HepG2 (cell line): ENCODE data around the gene PRSS22. TPM values are rescaled to one million over a fixed set of nuclear protein-coding genes. Genes with fewer than 3 reads are reported as not detected.

Experiments
- ATAC-seq: fragments of 200-7000 bp; cut with Tn5 transposase; 3 replicates; pipeline ENCODE4 v1.9.1; 2020; ENCODE audit warnings: mild to moderate bottlenecking, moderate library complexity
- BruUV-seq: library from RNA; stranded (reverse); fragments of 400-500 nt; replicated peaks from 2 replicates; lab custom pipeline; 2021; lab: Mats Ljungman, UMichigan
- CTCF ChIA-PET: fragments of 300-600 bp; formaldehyde crosslinking; extraction: SDS; loops from one replicate; lab custom pipeline; 2021; ENCODE audit warnings: low total read pairs, inconsistent platforms, low intra/inter-chr PET ratio; lab: Yijun Ruan, JAX
- POLR2A ChIA-PET: fragments of 350-600 bp; sonication (Branson Sonifier 250); formaldehyde crosslinking; loops from one replicate; lab custom pipeline; 2020; ENCODE audit warnings: antibody characterized with exemption, inconsistent platforms; lab: Yijun Ruan, JAX
- DNase-seq: peaks from one replicate; pipeline ENCODE4 v3.0.0-alpha.2; 2015; ENCODE audit warnings: low spot score
- FAIRE-seq: peaks from 3 replicates; lab custom pipeline; 2011; peaks lifted over from hg19 to GRCh38; lab: Jason Lieb, UNC
- H2AFZ ChIP-seq: one replicate; pipeline ENCODE4 v1.6.1; 2011; ENCODE audit warnings: low read length, inconsistent platforms
- H3K27ac ChIP-seq: fragments of 300-600 bp; 3 replicates; pipeline ENCODE4 v1.8.0; 2011; ENCODE audit warnings: mixed run types, mild to moderate bottlenecking, mixed read lengths, low read length, inconsistent platforms; ENCODE audit not compliant: insufficient read depth; ENCODE audit errors: extremely low read length
- H3K27me3 ChIP-seq, 2 experiments: fragments of 200-600 bp in 1 of 2; 2 replicates in 1 of 2; 3 replicates in 1 of 2; pipeline versions ENCODE4 v1.6.0 to v1.8.0; 2011; ENCODE audit warnings: low read length in 2 of 2, mild to moderate bottlenecking in 2 of 2, moderate library complexity in 2 of 2, inconsistent platforms in 1 of 2; ENCODE audit not compliant: insufficient read depth in 2 of 2, control insufficient read depth in 1 of 2
- H3K36me3 ChIP-seq, 2 experiments: fragments of 200-600 bp in 1 of 2; replicated peaks in 1 of 2; 2 replicates in 1 of 2; 3 replicates in 1 of 2; pipeline versions ENCODE4 v1.5.1 to v1.8.0; 2011; ENCODE audit warnings: low read length in 2 of 2, inconsistent platforms in 1 of 2; ENCODE audit not compliant: insufficient read depth in 2 of 2, control insufficient read depth in 1 of 2
- H3K4me1 ChIP-seq: 2 replicates; pipeline ENCODE4 v1.5.1; 2012; ENCODE audit warnings: low read length, inconsistent platforms; ENCODE audit not compliant: insufficient read depth
- H3K4me2 ChIP-seq: 2 replicates; pipeline ENCODE4 v1.6.0; 2011; ENCODE audit warnings: low read depth, low read length, inconsistent platforms
- H3K4me3 ChIP-seq, 3 experiments: fragments of 200-600 bp in 1 of 3; sonication (generic), shearing (Covaris generic) in 1 of 3; replicated peaks in 1 of 3; 2 replicates each; pipeline ENCODE4 v1.5.1; 2011 to 2016; ENCODE audit warnings: low read length in 3 of 3, inconsistent platforms in 2 of 3, low read depth in 2 of 3, mild to moderate bottlenecking in 2 of 3, control low read depth in 1 of 3, mixed read lengths in 1 of 3; ENCODE audit not compliant: insufficient read depth in 1 of 3
- H3K79me2 ChIP-seq: one replicate; pipeline ENCODE4 v1.6.1; 2011; ENCODE audit warnings: low read length, inconsistent platforms; ENCODE audit not compliant: insufficient read depth
- H3K9ac ChIP-seq: 2 replicates; pipeline ENCODE4 v1.6.0; 2011; ENCODE audit warnings: mild to moderate bottlenecking, low read depth, low read length, inconsistent platforms; ENCODE audit not compliant: insufficient read depth
- H3K9me3 ChIP-seq: 2 replicates; pipeline ENCODE4 v1.5.1; 2012; ENCODE audit warnings: mild to moderate bottlenecking, low read length
- H4K20me1 ChIP-seq: 2 replicates; pipeline ENCODE4 v1.6.0; 2011; ENCODE audit warnings: inconsistent platforms, mild to moderate bottlenecking, low read length, moderate library complexity; ENCODE audit not compliant: insufficient read depth
- ARNT ChIP-seq: fragments of 450-650 bp; IDR thresholded peaks from 2 replicates; pipeline ENCODE4 v1.6.1; 2017
- DBP ChIP-seq: sonication (generic); formaldehyde crosslinking; IDR thresholded peaks from 2 replicates; pipeline ENCODE4 v1.4.0; 2020; ENCODE audit warnings: missing genetic modification reagents; ENCODE audit errors: not compliant biosample characterization
- DRAP1 ChIP-seq: IDR thresholded peaks from 2 replicates; pipeline ENCODE4 v1.6.1; 2016; ENCODE audit warnings: missing genetic modification reagents, missing compliant biosample characterization
- ELF4 ChIP-seq: sonication (generic); formaldehyde crosslinking; IDR thresholded peaks from 2 replicates; pipeline ENCODE4 v1.5.0; 2020; ENCODE audit warnings: missing genetic modification reagents, mild to moderate bottlenecking, moderate library complexity, borderline replicate concordance
- HDAC2 ChIP-seq: sonication (generic); formaldehyde crosslinking; IDR thresholded peaks from 2 replicates; pipeline ENCODE4 v1.4.0; 2020; ENCODE audit warnings: missing genetic modification reagents
- KDM2A ChIP-seq: sonication (generic); formaldehyde crosslinking; IDR thresholded peaks from 2 replicates; pipeline ENCODE4 v1.4.0; 2020; ENCODE audit warnings: low read depth, missing genetic modification reagents, borderline replicate concordance
- MYC ChIP-seq: sonication (generic); formaldehyde crosslinking; IDR thresholded peaks from 2 replicates; pipeline ENCODE4 v1.9.0; 2021; ENCODE audit warnings: missing genetic modification reagents, borderline replicate concordance
- NPAS2 ChIP-seq: sonication (generic); formaldehyde crosslinking; IDR thresholded peaks from 2 replicates; pipeline ENCODE4 v1.8.0; 2022; ENCODE audit warnings: mild to moderate bottlenecking, missing genetic modification reagents, borderline replicate concordance
- PHF21A ChIP-seq: sonication (generic); formaldehyde crosslinking; IDR thresholded peaks from 2 replicates; pipeline ENCODE4 v1.5.0; 2020; ENCODE audit warnings: mild to moderate bottlenecking, missing genetic modification reagents
- REL ChIP-seq: sonication (generic); formaldehyde crosslinking; conservative IDR thresholded peaks from 2 replicates; pipeline ENCODE4 v1.8.0; 2022; ENCODE audit warnings: mild to moderate bottlenecking, missing genetic modification reagents, moderate library complexity
- TBX3 ChIP-seq: fragments of 450-650 bp; IDR thresholded peaks from 2 replicates; pipeline ENCODE4 v1.6.1; 2017; ENCODE audit warnings: antibody characterized with exemption, mild to moderate bottlenecking, inconsistent platforms, borderline replicate concordance
- XRCC5 ChIP-seq: fragments of 200-400 bp; formaldehyde crosslinking; optimal IDR thresholded peaks from 2 replicates; pipeline ENCODE3; 2017; ENCODE audit warnings: mild to moderate bottlenecking, low read length
- ZFP62 ChIP-seq: sonication (generic); formaldehyde crosslinking; IDR thresholded peaks from 2 replicates; pipeline ENCODE4 v1.4.0; 2020; ENCODE audit warnings: missing genetic modification reagents
- ZNF331 ChIP-seq: sonication (generic); formaldehyde crosslinking; IDR thresholded peaks from 2 replicates; pipeline ENCODE4 v1.4.0; 2020; ENCODE audit warnings: missing genetic modification reagents
- ZNF580 ChIP-seq: IDR thresholded peaks from 2 replicates; pipeline ENCODE4 v1.6.1; 2016; ENCODE audit warnings: low read depth, borderline replicate concordance
- WGBS: methylation state at CpG from one replicate; pipeline ENCODE4 v1.1.6; 2017; ENCODE audit warnings: low lambda C conversion rate; 5-methylcytosine and 5-hydroxymethylcytosine counted together
- in situ Hi-C: cut with HindIII; loops from 2 replicates; pipeline ENCODE4 v1.10.0; 2017; ENCODE audit warnings: low pct_unique_long_range_greater_than_20kb; ENCODE audit not compliant: extremely low pct_ligation_motif_present
- intact Hi-C: fragments of 100-400 bp; cut with micrococcal nuclease; formaldehyde crosslinking; loops from one replicate; pipeline ENCODE4 v1.10.0; 2022; ENCODE audit not compliant: unreplicated experiment
- polyA plus RNA-seq, 8 experiments: library from polyadenylated mRNA; depleted of rRNA in 3 of 8; stranded (reverse) in 7 of 8; unstranded in 1 of 8; fragments of >200 nt; fragmentation: Illumina TruSeq in 4 of 8; extraction: Trizol in 4 of 8; gene quantifications; 2 replicates each; pipeline versions ENCODE4 v1.2.1 to v1.2.3, GENCODE V29; 2011 to 2016; ENCODE audit warnings: low read depth in 4 of 8, missing spikeins in 1 of 8, mixed read lengths in 1 of 8; ENCODE audit not compliant: insufficient read depth in 1 of 8
- total RNA-seq, 5 experiments: library from RNA; depleted of rRNA; stranded (reverse); fragments of >200 nt; fragmentation: Illumina TruSeq; extraction: Trizol; gene quantifications; 2 replicates each; pipeline ENCODE4 v1.2.3, GENCODE V29; 2016; ENCODE audit warnings: low read depth in 1 of 5
- TF ChIP-seq, protein P1 (sequence below): sonication (generic); formaldehyde crosslinking; conservative IDR thresholded peaks from 2 replicates; pipeline ENCODE4 v1.5.0; 2020; ENCODE audit warnings: missing genetic modification reagents
- TF ChIP-seq, protein P2 (sequence below): sonication (generic); formaldehyde crosslinking; IDR thresholded peaks from 2 replicates; pipeline ENCODE4 v1.9.0; 2021; ENCODE audit warnings: missing genetic modification reagents, borderline replicate concordance
- TF ChIP-seq, protein P3 (sequence below): sonication (generic); formaldehyde crosslinking; IDR thresholded peaks from 2 replicates; pipeline ENCODE4 v1.8.0; 2022; ENCODE audit warnings: missing genetic modification reagents, mild to moderate bottlenecking, borderline replicate concordance

Gene PRSS22
- total and polyA plus RNA-seq, 2 of the 13 experiments (the other 11 are each of a cell fraction or from before 2014, with no cell fraction given): 0.24 to 0.32 TPM

DNA sequence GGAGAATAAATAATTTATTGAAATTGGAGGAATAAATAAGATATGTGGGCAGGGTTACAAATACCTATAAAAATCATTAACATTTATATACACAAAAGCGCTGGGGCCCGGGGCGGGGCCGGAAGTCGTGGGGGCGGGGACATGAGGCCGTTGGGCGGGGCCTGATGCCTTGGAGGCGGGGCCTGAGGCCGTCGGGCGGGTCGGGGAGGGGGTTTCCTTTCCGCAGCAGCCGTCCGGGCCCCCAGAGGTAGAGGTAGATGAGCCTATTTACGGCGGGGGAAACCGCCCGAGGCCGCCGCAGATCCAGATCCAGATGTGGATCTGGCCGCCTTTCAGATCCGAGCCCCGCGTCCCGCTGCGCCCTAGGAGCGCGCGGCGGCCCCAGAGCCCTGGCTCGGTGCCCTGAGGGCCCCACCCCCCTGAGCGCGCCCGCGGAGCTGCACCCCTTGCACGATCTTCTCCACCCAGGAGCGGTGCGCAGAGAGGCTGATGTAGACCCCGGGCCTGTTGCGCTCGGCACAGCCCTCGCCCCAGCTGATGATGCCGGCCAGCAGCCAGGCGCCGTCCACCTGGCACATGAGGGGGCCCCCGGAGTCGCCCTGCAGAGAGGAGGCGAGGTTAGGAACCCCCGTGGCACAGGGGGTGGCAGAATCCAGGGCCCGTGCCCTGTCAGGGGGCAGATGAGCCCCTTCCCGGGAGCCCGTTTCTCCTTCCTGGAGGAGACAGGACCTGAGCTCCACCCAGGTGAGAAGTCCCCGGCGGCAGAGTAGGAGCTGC lies 5.1 kb downstream of the PRSS22 start:
- in situ Hi-C loops: no loop called here

More for the DNA sequence above, 5.1 kb downstream of the PRSS22 start:
- no peak overlapping the region for H3K4me2 ChIP-seq
- ChIA-PET POLR2A (no interaction called here), CTCF (interaction anchor here (4.2 kb wide), 1 partner anchor 16 kb away, joined by 30 read pairs; no protein-coding TSS in a partner anchor)
- H3K27me3 ChIP-seq: peaks cover 0 to 14% of the 10 kb centered on the region in 2 experiments; a peak in 1 of 5 replicates
- H3K79me2 ChIP-seq: no peaks in the 10 kb centered on the region
- no peak overlapping the region for H3K9ac ChIP-seq
- no peak overlapping the region for H2AFZ ChIP-seq
- ATAC-seq: no peak
- no peaks in the 10 kb centered on the region for H4K20me1 ChIP-seq
- WGBS: 21% methylated on average over 10 of the region's 56 CpGs
- H3K4me1 ChIP-seq: peaks cover 5% of the 10 kb centered on the region
- H3K27ac ChIP-seq: no peak overlapping the region
- H3K9me3 ChIP-seq: peaks cover 6% of the 10 kb centered on the region; the same call in 1 of the 2 replicates
- FAIRE-seq: no peak
- intact Hi-C loops: no loop called here
- DNase-seq: no peak
- no peak overlapping the region for H3K4me3 ChIP-seq
- no TSS peak for BruUV-seq
- H3K36me3 ChIP-seq: no peaks in the 10 kb centered on the region
- TF ChIP-seq ZFP62 (no peak), NPAS2 (no peak), ELF4 (CRISPR knock-in tag) (no peak), TBX3 (no peak), DRAP1 (CRISPR knock-in tag) (no peak), MYC (CRISPR knock-in tag) (no peak), ZNF331 (no peak), DBP (CRISPR knock-in tag) (no peak), KDM2A (CRISPR knock-in tag) (no peak), XRCC5 (no peak), PHF21A (CRISPR knock-in tag) (no peak), ZNF580 (no peak), HDAC2 (CRISPR knock-in tag) (no peak), REL (CRISPR knock-in tag) (no peak), ARNT (no peak)
- TF ChIP-seq, protein P1, sequence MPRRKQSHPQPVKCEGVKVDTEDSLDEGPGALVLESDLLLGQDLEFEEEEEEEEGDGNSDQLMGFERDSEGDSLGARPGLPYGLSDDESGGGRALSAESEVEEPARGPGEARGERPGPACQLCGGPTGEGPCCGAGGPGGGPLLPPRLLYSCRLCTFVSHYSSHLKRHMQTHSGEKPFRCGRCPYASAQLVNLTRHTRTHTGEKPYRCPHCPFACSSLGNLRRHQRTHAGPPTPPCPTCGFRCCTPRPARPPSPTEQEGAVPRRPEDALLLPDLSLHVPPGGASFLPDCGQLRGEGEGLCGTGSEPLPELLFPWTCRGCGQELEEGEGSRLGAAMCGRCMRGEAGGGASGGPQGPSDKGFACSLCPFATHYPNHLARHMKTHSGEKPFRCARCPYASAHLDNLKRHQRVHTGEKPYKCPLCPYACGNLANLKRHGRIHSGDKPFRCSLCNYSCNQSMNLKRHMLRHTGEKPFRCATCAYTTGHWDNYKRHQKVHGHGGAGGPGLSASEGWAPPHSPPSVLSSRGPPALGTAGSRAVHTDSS (CRISPR knock-in tag): no peak
- TF ChIP-seq, protein P2, sequence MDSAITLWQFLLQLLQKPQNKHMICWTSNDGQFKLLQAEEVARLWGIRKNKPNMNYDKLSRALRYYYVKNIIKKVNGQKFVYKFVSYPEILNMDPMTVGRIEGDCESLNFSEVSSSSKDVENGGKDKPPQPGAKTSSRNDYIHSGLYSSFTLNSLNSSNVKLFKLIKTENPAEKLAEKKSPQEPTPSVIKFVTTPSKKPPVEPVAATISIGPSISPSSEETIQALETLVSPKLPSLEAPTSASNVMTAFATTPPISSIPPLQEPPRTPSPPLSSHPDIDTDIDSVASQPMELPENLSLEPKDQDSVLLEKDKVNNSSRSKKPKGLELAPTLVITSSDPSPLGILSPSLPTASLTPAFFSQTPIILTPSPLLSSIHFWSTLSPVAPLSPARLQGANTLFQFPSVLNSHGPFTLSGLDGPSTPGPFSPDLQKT (CRISPR knock-in tag): no peak
- TF ChIP-seq, protein P3, sequence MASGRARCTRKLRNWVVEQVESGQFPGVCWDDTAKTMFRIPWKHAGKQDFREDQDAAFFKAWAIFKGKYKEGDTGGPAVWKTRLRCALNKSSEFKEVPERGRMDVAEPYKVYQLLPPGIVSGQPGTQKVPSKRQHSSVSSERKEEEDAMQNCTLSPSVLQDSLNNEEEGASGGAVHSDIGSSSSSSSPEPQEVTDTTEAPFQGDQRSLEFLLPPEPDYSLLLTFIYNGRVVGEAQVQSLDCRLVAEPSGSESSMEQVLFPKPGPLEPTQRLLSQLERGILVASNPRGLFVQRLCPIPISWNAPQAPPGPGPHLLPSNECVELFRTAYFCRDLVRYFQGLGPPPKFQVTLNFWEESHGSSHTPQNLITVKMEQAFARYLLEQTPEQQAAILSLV: no peak
